Right ventricle myocardium inferior (tissue), 1 donor: ENCODE data around the gene SMTNL2. TPM values are rescaled to one million over a fixed set of nuclear protein-coding genes. Genes with fewer than 3 reads are reported as not detected.
"Not testable (repeated sequence)": the region's sequence is repeated elsewhere in the genome, so short reads cannot be mapped to it uniquely, and the experiment has no call there.

Experiments
- ATAC-seq: fragments of 200-7000 bp; cut with Tn5 transposase; one replicate; pipeline ENCODE4 v1.9.1; 2020; ENCODE audit warnings: mild to moderate bottlenecking, moderate library complexity
- DNase-seq: peaks from one replicate; pipeline ENCODE4 v3.0.0; 2021; ENCODE audit errors: missing footprints
- intact Hi-C: fragments of 100-400 bp; cut with DNase I; formaldehyde crosslinking; loops from one replicate; pipeline ENCODE4 v1.11.0; 2022
- total RNA-seq: library from RNA; stranded (reverse); fragmentation: NEBNext Ultra II Directional; extraction: Animal tissue kit (Norgen Biotek cat#: 25700); gene quantifications from one replicate; pipeline ENCODE4 v1.2.1, GENCODE V29; 2021
- donor health status: DM: no; HTN: yes; CAD: no; lungs with severe emphysema.

The SMTNL2 gene
- total RNA-seq, 1 donor from 2014 or later: 48.6 TPM

- DNase-seq (no peak), ATAC-seq (no peak)
- intact Hi-C loops: no loop called here
Measured at GRCh38 chr17:4636474-4637100, 52.3 kb downstream of the SMTNL2 start.

- intact Hi-C loops, DNase-seq, ATAC-seq: not testable (repeated sequence)
Measured at GRCh38 chr17:4638766-4639165, 54.4 kb downstream of the SMTNL2 start.

- peak; percentile 20 for ATAC-seq
- intact Hi-C loops, DNase-seq: not testable (repeated sequence)
Measured at GRCh38 chr17:4639301-4640059, 55.2 kb downstream of the SMTNL2 start.

- intact Hi-C loops, ATAC-seq, DNase-seq: not testable (repeated sequence)
Measured at GRCh38 chr17:4640569-4641188, 56.4 kb downstream of the SMTNL2 start.

- DNase-seq: no peak
- intact Hi-C loops: no loop called here
- ATAC-seq: no peak
Measured at GRCh38 chr17:4641297-4642195, 57.2 kb downstream of the SMTNL2 start, which contains the start of gene ALOX15. Gene ALOX15, minus strand, starts transcription at chr17:4641678. Its CDS starts 27 bp downstream, at chr17:4641651.

- ATAC-seq: no peak
- intact Hi-C loops: no loop called here
Measured at GRCh38 chr17:4642286-4642685, 58.0 kb downstream of the SMTNL2 start.

GRCh38 chr17:4643676-4644075 is 59.3 kb downstream of the SMTNL2 start:
- DNase-seq (no peak), ATAC-seq (no peak)
- intact Hi-C loops: no loop called here

More at GRCh38 chr17:4642286-4642685, 58.0 kb downstream of the SMTNL2 start:
- no peak for DNase-seq

- DNase-seq (no peak), ATAC-seq (no peak)
- intact Hi-C loops: no loop called here
Measured at GRCh38 chr17:4645642-4646041, 61.3 kb downstream of the SMTNL2 start.

- no peak for DNase-seq
- intact Hi-C loops: no loop called here
- ATAC-seq: no peak
Measured at GRCh38 chr17:4648741-4649140, 64.4 kb downstream of the SMTNL2 start.

- intact Hi-C loops: no loop called here
- no peak for ATAC-seq
- no peak for DNase-seq
Measured at GRCh38 chr17:4652997-4653396, 68.7 kb downstream of the SMTNL2 start.

- ATAC-seq, intact Hi-C loops: not testable (repeated sequence)
Measured at GRCh38 chr17:4655933-4656332, 71.6 kb downstream of the SMTNL2 start.

GRCh38 chr17:4657678-4658077 is 73.3 kb downstream of the SMTNL2 start:
- intact Hi-C loops: no loop called here
- ATAC-seq: no peak
- no peak for DNase-seq

More at GRCh38 chr17:4655933-4656332, 71.6 kb downstream of the SMTNL2 start:
- not testable (repeated sequence) for DNase-seq

Other genes starting within 250 kb of the SMTNL2 start
- 106 TPM for gene UBE2G1, start 217.9 kb upstream of the SMTNL2 start, total RNA-seq
- 0.35 TPM for gene SPNS3, start 150.6 kb upstream of the SMTNL2 start, total RNA-seq
- 12.4 TPM for gene SPNS2, start 85.6 kb upstream of the SMTNL2 start, total RNA-seq
- gene MYBBP1A, start 29.1 kb upstream of the SMTNL2 start, total RNA-seq: 19.2 TPM
- gene GGT6, start 24.0 kb upstream of the SMTNL2 start, total RNA-seq: 0.14 TPM
- gene ALOX15, start 57.1 kb downstream of the SMTNL2 start, total RNA-seq: 0.19 TPM
- gene PELP1, start 119.6 kb downstream of the SMTNL2 start, total RNA-seq: 34.4 TPM
- 28.3 TPM for gene ARRB2, start 126.1 kb downstream of the SMTNL2 start, total RNA-seq
- gene MED11, start 146.9 kb downstream of the SMTNL2 start, total RNA-seq: 17.2 TPM
- 0.11 TPM for gene ZMYND15, start 155.3 kb downstream of the SMTNL2 start, total RNA-seq
- gene CXCL16, start 155.4 kb downstream of the SMTNL2 start, total RNA-seq: 3.9 TPM
- gene TM4SF5, start 187.4 kb downstream of the SMTNL2 start, total RNA-seq: not detected
- gene VMO1, start 201.8 kb downstream of the SMTNL2 start, total RNA-seq: 0.70 TPM
- gene GLTPD2, start 204.4 kb downstream of the SMTNL2 start, total RNA-seq: not detected
- 225 TPM for gene PSMB6, start 211.6 kb downstream of the SMTNL2 start, total RNA-seq
- 12.6 TPM for gene PLD2, start 222.6 kb downstream of the SMTNL2 start, total RNA-seq
- gene MINK1, start 248.8 kb downstream of the SMTNL2 start, total RNA-seq: 50.7 TPM